MM.1S (cell line): ENCODE data around the gene SPINT2.

ENCODE experiments used
- EZH2phosphoT487 ChIP-seq: fragments of 300-600 bp; sonication (generic); IDR thresholded peaks from 2 replicates; pipeline ENCODE4 v1.6.1; 2018; ENCODE audit warnings: antibody characterized with exemption, low read length
- TF ChIP-seq, protein P1 (sequence below): fragments of 300-600 bp; sonication (generic); IDR thresholded peaks from 2 replicates; pipeline ENCODE4 v1.5.1; 2016; ENCODE audit warnings: antibody characterized with exemption, low read length, mixed read lengths

DNA sequence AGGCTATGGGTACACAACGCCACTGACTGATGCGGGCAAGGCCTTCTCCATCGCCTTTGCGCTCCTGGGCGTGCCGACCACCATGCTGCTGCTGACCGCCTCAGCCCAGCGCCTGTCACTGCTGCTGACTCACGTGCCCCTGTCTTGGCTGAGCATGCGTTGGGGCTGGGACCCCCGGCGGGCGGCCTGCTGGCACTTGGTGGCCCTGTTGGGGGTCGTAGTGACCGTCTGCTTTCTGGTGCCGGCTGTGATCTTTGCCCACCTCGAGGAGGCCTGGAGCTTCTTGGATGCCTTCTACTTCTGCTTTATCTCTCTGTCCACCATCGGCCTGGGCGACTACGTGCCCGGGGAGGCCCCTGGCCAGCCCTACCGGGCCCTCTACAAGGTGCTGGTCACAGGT is 62.2 kb downstream of the SPINT2 start:
- TF ChIP-seq, protein P1, sequence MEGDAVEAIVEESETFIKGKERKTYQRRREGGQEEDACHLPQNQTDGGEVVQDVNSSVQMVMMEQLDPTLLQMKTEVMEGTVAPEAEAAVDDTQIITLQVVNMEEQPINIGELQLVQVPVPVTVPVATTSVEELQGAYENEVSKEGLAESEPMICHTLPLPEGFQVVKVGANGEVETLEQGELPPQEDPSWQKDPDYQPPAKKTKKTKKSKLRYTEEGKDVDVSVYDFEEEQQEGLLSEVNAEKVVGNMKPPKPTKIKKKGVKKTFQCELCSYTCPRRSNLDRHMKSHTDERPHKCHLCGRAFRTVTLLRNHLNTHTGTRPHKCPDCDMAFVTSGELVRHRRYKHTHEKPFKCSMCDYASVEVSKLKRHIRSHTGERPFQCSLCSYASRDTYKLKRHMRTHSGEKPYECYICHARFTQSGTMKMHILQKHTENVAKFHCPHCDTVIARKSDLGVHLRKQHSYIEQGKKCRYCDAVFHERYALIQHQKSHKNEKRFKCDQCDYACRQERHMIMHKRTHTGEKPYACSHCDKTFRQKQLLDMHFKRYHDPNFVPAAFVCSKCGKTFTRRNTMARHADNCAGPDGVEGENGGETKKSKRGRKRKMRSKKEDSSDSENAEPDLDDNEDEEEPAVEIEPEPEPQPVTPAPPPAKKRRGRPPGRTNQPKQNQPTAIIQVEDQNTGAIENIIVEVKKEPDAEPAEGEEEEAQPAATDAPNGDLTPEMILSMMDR: no peak
- no peak for TF ChIP-seq EZH2phosphoT487
